ENCODE measurements around the gene CSRP1. TPM values are rescaled to one million over a fixed set of nuclear protein-coding genes. Genes with fewer than 3 reads are reported as not detected.

CSRP1 gene
- total RNA-seq, 2 experiments from 2014 or later, result 55.3 to 56.2 TPM

- ATAC-seq, result no peak
- POLR2A ChIA-PET, result interaction anchor here (1.3 kb wide), 1 partner anchor 12 kb away, joined by 3 read pairs; no protein-coding TSS in a partner anchor
- DNase-seq, result no peak
- H3K36me3 Mint-ChIP-seq (ENCODE audit: low read depth), result peaks cover 25% of the 10 kb centered on the region
- H3K4me3 Mint-ChIP-seq, result no peak overlapping the region
- intact Hi-C loops (cut with micrococcal nuclease), result no loop called here
- H3K4me1 Mint-ChIP-seq (ENCODE audit: low read depth), result no peaks in the 10 kb centered on the region
- H3K9me3 Mint-ChIP-seq, result no peaks in the 10 kb centered on the region
- H3K27ac Mint-ChIP-seq, result no peak overlapping the region
- no peaks in the 10 kb centered on the region for H3K27me3 Mint-ChIP-seq
- TF ChIP-seq CTCF (IDR thresholded peaks at IDR 0.05), result no peak
- CTCF ChIA-PET, result interaction anchor here (1.9 to 30.4 kb wide), 3 partner anchors 2 to 41 kb away, joined by 11 to 796 read pairs (median 796); partner anchors contain the start of gene CSRP1
These were observed 17.2 kb downstream of the CSRP1 start for GRCh38 chr1:201489643-201490261.

- intact Hi-C loops (cut with micrococcal nuclease), result no loop called here
- no peak overlapping the region for H3K27ac Mint-ChIP-seq
- no peak overlapping the region for H3K4me3 Mint-ChIP-seq
- TF ChIP-seq CTCF (IDR thresholded peaks at IDR 0.05), result no peak
- POLR2A ChIA-PET, result interaction anchor here (1.3 to 1.7 kb wide), 2 partner anchors 12 to 18 kb away, joined by 3 to 4 read pairs; partner anchors contain the start of gene CSRP1
- ATAC-seq (no peak), DNase-seq (no peak)
- H3K36me3 Mint-ChIP-seq (ENCODE audit: low read depth), result peaks cover 18% of the 10 kb centered on the region
- H3K4me1 Mint-ChIP-seq (ENCODE audit: low read depth), result no peaks in the 10 kb centered on the region
- CTCF ChIA-PET, result interaction anchor here (1.9 to 29.4 kb wide), 3 partner anchors 16 to 41 kb away, joined by 11 to 796 read pairs (median 149); partner anchors contain the start of gene CSRP1
- no peaks in the 10 kb centered on the region for H3K27me3 Mint-ChIP-seq
- H3K9me3 Mint-ChIP-seq, result no peaks in the 10 kb centered on the region
These were observed 17.9 kb downstream of the CSRP1 start for GRCh38 chr1:201488830-201489589.

- no peak for DNase-seq
- ATAC-seq, result no peak
- no peak overlapping the region for H3K4me3 Mint-ChIP-seq
- intact Hi-C loops (cut with micrococcal nuclease), result no loop called here
- H3K4me1 Mint-ChIP-seq (ENCODE audit: low read depth), result no peaks in the 10 kb centered on the region
- no peaks in the 10 kb centered on the region for H3K27me3 Mint-ChIP-seq
- H3K27ac Mint-ChIP-seq, result no peak overlapping the region
- H3K36me3 Mint-ChIP-seq (ENCODE audit: low read depth), result peaks cover 11% of the 10 kb centered on the region
- no peaks in the 10 kb centered on the region for H3K9me3 Mint-ChIP-seq
- CTCF ChIA-PET, result interaction anchor here (10.8 to 29.4 kb wide), 2 partner anchors 17 to 39 kb away, joined by 149 to 796 read pairs; partner anchors contain the start of gene CSRP1
- POLR2A ChIA-PET, result interaction anchor here (1.2 to 1.7 kb wide), 2 partner anchors 19 to 24 kb away, joined by 3 to 4 read pairs; partner anchors contain the start of gene CSRP1
- TF ChIP-seq CTCF (IDR thresholded peaks at IDR 0.05), result no peak
These were observed 19.2 kb downstream of the CSRP1 start for GRCh38 chr1:201487742-201488141.

- Mint-ChIP-seq H3K4me1 (ENCODE audit: low read depth) (peaks cover 9% of the 10 kb centered on the region), H3K27me3 (peaks cover 7% of the 10 kb centered on the region), H3K4me3 (no peak overlapping the region), H3K27ac (no peak overlapping the region), H3K36me3 (ENCODE audit: low read depth) (peaks cover 11% of the 10 kb centered on the region), H3K9me3 (no peaks in the 10 kb centered on the region)
- TF ChIP-seq CTCF (IDR thresholded peaks at IDR 0.05), result no peak
- CTCF ChIA-PET, result interaction anchor here (1.1 to 29.4 kb wide), 4 partner anchors 19 to 308 kb away, joined by 3 to 796 read pairs (median 78); partner anchors contain the start of gene CSRP1
- ATAC-seq, result no peak
- intact Hi-C loops (cut with micrococcal nuclease), result no loop called here
- POLR2A ChIA-PET, result interaction anchor here (1.4 kb wide), 1 partner anchor 21 kb away, joined by 3 read pairs; no protein-coding TSS in a partner anchor
- no peak for DNase-seq
These were observed 20.7 kb downstream of the CSRP1 start for GRCh38 chr1:201486187-201486586.
